GM12873 (cell line): ENCODE results near the gene IGSF21.

Experiments
- TF ChIP-seq, protein P1 (sequence below): IDR thresholded peaks from 2 replicates; pipeline ENCODE4 v1.5.1; 2012; ENCODE audit warnings: low read depth, mild to moderate bottlenecking, moderate library complexity, low read length, control low read depth; ENCODE audit not compliant: insufficient read depth; ENCODE audit errors: missing control alignments

Gene IGSF21

DNA sequence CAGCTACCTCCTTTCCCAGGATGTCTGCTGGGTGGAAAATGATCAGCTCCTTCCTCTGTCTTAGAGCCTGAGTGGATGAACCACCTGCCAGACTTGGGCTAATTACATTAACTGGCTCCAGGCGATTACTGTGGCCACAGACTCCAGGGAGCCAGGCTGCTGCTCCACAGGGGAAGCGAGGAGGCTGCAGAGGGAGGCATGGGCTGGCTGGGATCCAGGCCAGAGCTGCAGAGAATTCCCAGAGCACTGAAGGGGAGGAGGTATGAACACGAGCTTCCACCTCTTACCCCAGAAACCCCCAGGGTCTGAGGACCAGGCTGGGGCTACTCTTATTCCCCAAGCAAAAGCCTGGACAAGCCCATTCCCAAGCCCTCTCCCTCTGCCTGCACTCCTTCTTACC, 237.2 kb downstream of the IGSF21 start:
- TF ChIP-seq, protein P1, sequence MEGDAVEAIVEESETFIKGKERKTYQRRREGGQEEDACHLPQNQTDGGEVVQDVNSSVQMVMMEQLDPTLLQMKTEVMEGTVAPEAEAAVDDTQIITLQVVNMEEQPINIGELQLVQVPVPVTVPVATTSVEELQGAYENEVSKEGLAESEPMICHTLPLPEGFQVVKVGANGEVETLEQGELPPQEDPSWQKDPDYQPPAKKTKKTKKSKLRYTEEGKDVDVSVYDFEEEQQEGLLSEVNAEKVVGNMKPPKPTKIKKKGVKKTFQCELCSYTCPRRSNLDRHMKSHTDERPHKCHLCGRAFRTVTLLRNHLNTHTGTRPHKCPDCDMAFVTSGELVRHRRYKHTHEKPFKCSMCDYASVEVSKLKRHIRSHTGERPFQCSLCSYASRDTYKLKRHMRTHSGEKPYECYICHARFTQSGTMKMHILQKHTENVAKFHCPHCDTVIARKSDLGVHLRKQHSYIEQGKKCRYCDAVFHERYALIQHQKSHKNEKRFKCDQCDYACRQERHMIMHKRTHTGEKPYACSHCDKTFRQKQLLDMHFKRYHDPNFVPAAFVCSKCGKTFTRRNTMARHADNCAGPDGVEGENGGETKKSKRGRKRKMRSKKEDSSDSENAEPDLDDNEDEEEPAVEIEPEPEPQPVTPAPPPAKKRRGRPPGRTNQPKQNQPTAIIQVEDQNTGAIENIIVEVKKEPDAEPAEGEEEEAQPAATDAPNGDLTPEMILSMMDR = no peak

DNA sequence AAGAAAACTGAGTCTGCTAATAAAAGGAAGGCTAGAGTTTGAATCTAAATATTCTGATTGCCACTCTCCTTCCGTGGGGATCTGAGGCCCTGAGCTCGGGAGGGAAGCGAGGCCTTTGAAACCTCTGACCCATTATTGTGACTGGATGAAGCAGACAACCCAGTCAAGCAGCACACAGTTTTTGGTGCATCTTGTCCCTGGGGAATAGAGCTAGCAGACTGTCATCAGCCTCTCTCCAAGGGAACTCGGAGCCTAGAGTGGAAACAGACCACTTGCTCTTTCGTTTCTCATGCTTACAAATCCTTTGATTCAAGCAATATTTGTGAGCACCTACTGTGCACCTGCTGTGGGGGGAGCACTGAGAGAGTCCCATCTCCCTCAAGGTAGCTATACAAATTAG, 240.0 kb downstream of the IGSF21 start:
- TF ChIP-seq, protein P1 = no peak

DNA sequence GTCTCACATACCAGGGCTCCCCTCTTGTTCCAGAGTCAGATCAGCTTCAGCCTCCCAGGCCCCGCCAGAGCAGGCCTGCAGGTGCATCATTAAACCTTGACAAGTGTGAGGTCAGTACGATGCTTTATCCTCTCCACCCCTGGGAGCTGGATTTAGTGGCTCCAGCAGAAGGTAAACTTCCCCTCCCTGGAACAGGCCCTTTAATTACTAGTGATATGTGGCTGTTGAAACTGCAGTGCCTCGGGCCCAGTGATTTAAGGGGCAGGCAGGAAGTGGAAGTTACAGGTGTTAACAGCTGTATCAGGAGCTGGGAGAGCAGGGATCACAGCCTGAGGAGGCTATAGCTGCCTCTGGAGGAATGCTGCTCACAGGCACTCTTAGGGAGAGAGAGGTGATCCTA, 240.8 kb downstream of the IGSF21 start:
- TF ChIP-seq, protein P1 = no peak

DNA sequence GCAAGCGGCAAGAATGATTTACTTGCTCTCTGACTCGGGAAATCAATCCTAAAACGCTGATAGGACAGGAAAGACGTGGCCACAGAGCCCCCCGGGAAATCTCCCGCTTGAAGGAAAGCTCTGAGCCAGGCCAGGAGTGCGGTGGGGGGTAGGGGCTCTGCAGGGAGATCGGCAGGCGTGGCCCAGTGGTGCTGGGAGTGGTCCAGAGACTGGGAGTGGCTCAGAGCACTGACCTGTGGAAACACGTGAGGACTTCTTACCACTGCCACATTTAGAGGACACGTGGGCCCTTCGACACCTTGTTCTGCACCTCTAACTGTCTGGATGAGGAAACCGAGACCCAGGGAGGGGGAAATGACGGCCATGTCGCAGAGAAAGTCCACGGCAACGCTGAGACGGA, 243.1 kb downstream of the IGSF21 start:
- TF ChIP-seq, protein P1 = no peak

DNA sequence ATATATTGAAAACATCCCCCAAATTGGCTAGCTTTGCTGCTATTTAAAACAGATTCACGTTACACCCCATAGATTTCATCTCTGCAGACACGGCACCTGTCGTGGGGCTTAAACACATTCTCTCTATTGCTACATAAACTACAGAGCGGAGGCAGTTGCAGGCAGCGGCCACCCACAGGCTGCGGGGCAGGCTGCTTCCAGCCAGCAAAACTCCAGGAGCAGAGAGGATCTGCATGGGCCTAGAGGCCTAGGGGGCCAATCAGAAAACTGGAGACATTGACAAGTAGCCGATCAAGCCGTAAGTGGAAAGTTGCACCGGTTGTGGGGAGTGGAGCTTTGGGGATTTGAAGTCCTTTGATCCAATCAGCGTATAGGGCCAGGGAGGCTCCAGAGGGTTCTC, 244.1 kb downstream of the IGSF21 start:
- TF ChIP-seq, protein P1 = no peak

DNA sequence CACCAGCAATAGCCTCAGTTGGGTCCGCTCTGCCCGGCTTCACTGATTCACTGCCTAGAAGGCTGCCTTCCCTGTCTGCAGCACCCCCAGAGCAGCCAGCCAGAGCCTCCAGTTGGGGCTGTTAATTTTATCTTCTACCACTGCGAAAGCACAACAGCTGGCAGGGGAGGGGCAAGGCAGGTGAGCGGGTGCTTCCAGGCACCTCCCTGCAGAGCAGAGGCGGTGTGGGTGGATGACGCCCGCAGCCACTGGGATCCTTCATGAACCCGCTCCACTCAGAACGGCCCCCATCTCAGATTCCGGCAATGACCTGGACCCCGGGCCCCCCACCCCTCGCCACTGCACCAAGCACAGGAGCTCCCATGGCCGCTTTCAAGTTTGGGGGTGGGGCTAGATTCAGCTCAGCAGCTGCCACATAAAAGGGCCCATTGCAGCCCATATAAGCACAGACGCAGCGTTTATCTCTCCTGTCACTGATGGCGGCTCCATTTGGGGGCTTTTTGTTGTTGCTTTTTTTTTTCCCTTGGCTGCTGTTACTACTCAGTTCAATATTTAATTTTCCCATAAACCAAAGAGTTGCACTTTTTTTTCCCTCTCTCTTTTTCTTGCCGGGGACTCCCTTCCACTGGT, 245.2 kb downstream of the IGSF21 start:
- TF ChIP-seq, protein P1 = no peak

DNA sequence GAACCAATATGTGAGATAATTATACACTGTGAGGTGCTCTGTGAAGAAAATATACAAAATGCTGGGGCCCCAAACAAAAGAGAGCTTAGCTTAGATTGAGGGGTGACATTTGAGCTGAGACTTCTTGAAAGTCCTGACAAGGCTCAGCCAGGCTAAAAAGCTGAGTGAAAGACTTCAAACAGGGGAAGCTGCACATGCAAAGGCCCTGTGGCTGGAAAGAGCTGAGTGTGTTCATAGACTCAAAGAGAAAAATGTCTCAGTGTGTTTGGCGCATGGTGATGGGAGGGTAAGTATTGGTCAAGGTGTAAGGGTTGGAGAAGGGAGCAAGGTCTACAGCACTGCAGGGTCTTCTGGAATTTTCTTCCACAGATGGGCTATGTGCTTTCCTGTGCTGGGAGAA, 245.9 kb downstream of the IGSF21 start:
- TF ChIP-seq, protein P1 = no peak
